ENCODE measurements around the gene C4A.
"Not testable (repeated sequence)": the region's sequence is repeated elsewhere in the genome, so short reads cannot be mapped to it uniquely, and the experiment has no call there.

C4A gene

DNA sequence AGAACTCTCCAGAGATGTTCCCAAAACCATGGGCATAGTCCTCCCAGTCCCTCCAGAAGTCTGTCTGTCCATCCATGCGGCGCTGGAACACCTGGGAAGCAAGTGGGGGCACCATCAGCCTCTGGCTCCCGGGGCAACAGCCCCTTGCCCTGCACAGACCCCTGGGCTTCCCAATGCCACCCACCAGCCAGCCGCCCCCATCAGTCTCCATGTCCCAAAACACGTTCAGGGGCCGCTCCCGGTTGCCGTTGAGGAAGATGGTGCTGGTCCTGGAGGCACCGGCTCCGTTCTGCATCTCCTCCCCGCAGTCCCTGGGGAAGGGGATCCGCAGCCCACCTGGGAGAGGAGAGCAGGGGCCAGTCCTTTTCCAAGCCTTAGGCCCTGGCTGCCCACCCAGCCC is 27.7 kb downstream of the C4A start:
- H3K27ac Mint-ChIP-seq; H3K9me3 Mint-ChIP-seq; H3K4me3 Mint-ChIP-seq; H3K27me3 Mint-ChIP-seq; intact Hi-C loops (cut with micrococcal nuclease); H3K4me1 Mint-ChIP-seq (ENCODE audit: low read depth); H3K36me3 Mint-ChIP-seq (ENCODE audit: low read depth): not testable (repeated sequence)

DNA sequence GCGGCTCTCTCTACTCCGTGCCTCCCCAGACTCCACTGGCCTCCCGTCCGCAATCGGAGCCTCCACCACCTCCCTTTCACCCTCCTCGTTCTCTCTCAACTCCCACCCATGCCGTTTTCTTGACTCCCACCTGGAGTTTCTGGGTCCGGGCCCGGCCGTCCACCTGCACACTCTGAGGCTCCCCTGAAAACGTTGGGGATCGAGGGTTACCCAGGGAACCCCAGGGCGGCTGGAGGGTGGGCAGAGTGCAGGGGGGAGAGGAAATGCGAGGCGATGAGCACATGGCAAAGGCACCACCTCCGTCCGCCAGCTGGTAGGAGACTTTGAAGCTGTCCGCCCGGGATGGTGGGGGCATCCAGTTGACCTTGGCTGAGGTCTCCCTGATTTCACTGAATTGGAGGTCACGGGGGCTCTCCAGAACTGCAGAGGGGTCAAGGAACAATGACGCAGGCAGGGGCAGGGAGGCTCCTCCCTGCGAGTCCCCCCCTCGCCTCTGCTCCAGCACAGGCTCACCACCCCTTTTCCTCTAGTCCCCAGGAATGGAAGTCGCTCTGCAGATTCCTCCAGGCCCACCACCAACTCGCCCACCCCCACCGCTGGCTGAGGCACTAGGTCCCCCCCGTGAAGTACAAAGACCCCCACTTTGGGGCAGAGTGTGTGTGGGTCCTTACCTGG is 29.1 kb downstream of the C4A start:
- H3K27ac Mint-ChIP-seq; H3K4me3 Mint-ChIP-seq; intact Hi-C loops (cut with micrococcal nuclease); H3K27me3 Mint-ChIP-seq; H3K9me3 Mint-ChIP-seq; H3K36me3 Mint-ChIP-seq (ENCODE audit: low read depth); H3K4me1 Mint-ChIP-seq (ENCODE audit: low read depth): not testable (repeated sequence)

GRCh38 chr6:32012941-32013617 is 31.2 kb downstream of the C4A start:
- H3K27me3 Mint-ChIP-seq; H3K9me3 Mint-ChIP-seq; H3K36me3 Mint-ChIP-seq (ENCODE audit: low read depth); intact Hi-C loops (cut with micrococcal nuclease); H3K4me1 Mint-ChIP-seq (ENCODE audit: low read depth); H3K4me3 Mint-ChIP-seq; H3K27ac Mint-ChIP-seq: not testable (repeated sequence)

GRCh38 chr6:32013738-32014137 is 31.9 kb downstream of the C4A start:
- H3K27me3 Mint-ChIP-seq; H3K4me1 Mint-ChIP-seq (ENCODE audit: low read depth); intact Hi-C loops (cut with micrococcal nuclease); H3K27ac Mint-ChIP-seq; H3K4me3 Mint-ChIP-seq; H3K9me3 Mint-ChIP-seq; H3K36me3 Mint-ChIP-seq (ENCODE audit: low read depth): not testable (repeated sequence)

- H3K4me1 Mint-ChIP-seq (ENCODE audit: low read depth); H3K4me3 Mint-ChIP-seq; intact Hi-C loops (cut with micrococcal nuclease); H3K36me3 Mint-ChIP-seq (ENCODE audit: low read depth); H3K27ac Mint-ChIP-seq; H3K9me3 Mint-ChIP-seq; H3K27me3 Mint-ChIP-seq: not testable (repeated sequence)
Measured at GRCh38 chr6:32014547-32014946, 32.7 kb downstream of the C4A start, which contains the start of gene C4B. TSS of gene C4B (plus strand) at chr6:32014795. CDS start at chr6:32014846, 51 bp downstream.

DNA sequence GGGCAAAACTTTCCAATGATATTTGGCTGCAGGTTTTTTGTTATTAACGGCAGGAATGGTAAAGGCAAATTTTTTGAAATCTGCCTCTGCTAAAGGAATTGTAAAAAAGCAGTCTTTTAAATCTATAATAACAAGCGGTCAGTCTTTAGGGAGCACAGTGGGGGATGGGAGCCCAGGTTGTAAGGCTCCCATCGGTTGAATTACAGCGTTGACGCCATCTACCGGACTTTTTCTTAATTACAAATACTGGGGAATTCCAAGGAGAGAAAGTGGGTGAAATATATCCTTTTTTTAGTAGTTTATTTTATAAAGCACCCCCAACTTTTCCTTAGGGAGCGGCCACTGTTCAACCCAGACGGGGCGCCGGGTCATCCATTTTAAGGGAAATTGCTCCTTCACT is 40.2 kb downstream of the C4A start:
- H3K27me3 Mint-ChIP-seq; H3K4me1 Mint-ChIP-seq (ENCODE audit: low read depth); H3K36me3 Mint-ChIP-seq (ENCODE audit: low read depth); H3K9me3 Mint-ChIP-seq; H3K27ac Mint-ChIP-seq; intact Hi-C loops (cut with micrococcal nuclease); H3K4me3 Mint-ChIP-seq: not testable (repeated sequence)

- H3K27ac Mint-ChIP-seq; H3K4me1 Mint-ChIP-seq (ENCODE audit: low read depth); H3K27me3 Mint-ChIP-seq; H3K36me3 Mint-ChIP-seq (ENCODE audit: low read depth); H3K9me3 Mint-ChIP-seq; H3K4me3 Mint-ChIP-seq; intact Hi-C loops (cut with micrococcal nuclease): not testable (repeated sequence)
Measured at GRCh38 chr6:32028631-32029030, 46.8 kb downstream of the C4A start.

DNA sequence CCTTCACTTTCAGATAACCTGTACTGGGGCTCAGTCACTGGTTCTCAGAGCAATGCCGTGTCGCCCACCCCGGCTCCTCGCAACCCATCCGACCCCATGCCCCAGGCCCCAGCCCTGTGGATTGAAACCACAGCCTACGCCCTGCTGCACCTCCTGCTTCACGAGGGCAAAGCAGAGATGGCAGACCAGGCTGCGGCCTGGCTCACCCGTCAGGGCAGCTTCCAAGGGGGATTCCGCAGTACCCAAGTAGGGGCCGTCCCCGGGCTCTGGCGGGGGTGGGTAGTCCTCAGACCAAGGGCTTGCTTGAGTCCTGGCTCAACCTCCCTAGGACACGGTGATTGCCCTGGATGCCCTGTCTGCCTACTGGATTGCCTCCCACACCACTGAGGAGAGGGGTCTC is 47.7 kb downstream of the C4A start:
- H3K36me3 Mint-ChIP-seq (ENCODE audit: low read depth); H3K4me1 Mint-ChIP-seq (ENCODE audit: low read depth); H3K27ac Mint-ChIP-seq; H3K4me3 Mint-ChIP-seq; intact Hi-C loops (cut with micrococcal nuclease); H3K9me3 Mint-ChIP-seq; H3K27me3 Mint-ChIP-seq: not testable (repeated sequence)

GRCh38 chr6:32035283-32036013 is 53.6 kb downstream of the C4A start:
- H3K9me3 Mint-ChIP-seq; H3K4me3 Mint-ChIP-seq; H3K4me1 Mint-ChIP-seq (ENCODE audit: low read depth); H3K27ac Mint-ChIP-seq; H3K27me3 Mint-ChIP-seq; intact Hi-C loops (cut with micrococcal nuclease); H3K36me3 Mint-ChIP-seq (ENCODE audit: low read depth): not testable (repeated sequence)

DNA sequence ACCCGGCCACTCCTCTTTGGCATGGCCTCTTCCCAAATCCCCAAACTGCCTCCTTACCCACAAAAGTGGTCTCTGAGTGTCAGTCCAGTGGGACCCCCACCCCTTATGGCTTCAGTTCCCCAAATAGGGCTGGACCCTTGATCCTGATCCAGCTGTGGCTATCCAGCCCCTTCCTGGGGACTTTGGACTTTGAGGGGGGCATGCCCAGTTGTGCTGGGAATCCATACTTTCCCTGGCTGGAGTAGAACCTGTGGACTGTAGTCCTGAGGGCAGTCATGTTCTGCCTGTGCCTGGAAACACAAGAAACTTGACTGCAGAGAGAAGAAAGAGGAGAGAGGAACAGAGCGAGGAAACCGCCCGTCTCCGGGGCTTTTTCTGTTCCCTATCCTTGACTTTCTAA is 55.3 kb downstream of the C4A start:
- H3K36me3 Mint-ChIP-seq (ENCODE audit: low read depth); H3K27ac Mint-ChIP-seq; H3K9me3 Mint-ChIP-seq; intact Hi-C loops (cut with micrococcal nuclease); H3K4me1 Mint-ChIP-seq (ENCODE audit: low read depth); H3K27me3 Mint-ChIP-seq; H3K4me3 Mint-ChIP-seq: not testable (repeated sequence)

GRCh38 chr6:32037598-32038524 is 56.0 kb downstream of the C4A start, which contains the start of gene CYP21A2:
TSS of gene CYP21A2 (plus strand) at chr6:32038415. CDS start at chr6:32038423, 8 bp downstream.
- H3K9me3 Mint-ChIP-seq; H3K4me3 Mint-ChIP-seq; H3K4me1 Mint-ChIP-seq (ENCODE audit: low read depth); intact Hi-C loops (cut with micrococcal nuclease); H3K27me3 Mint-ChIP-seq; H3K36me3 Mint-ChIP-seq (ENCODE audit: low read depth); H3K27ac Mint-ChIP-seq: not testable (repeated sequence)

GRCh38 chr6:32038878-32039277 is 57.0 kb downstream of the C4A start:
- H3K27me3 Mint-ChIP-seq; H3K4me3 Mint-ChIP-seq; H3K36me3 Mint-ChIP-seq (ENCODE audit: low read depth); H3K4me1 Mint-ChIP-seq (ENCODE audit: low read depth); H3K9me3 Mint-ChIP-seq; intact Hi-C loops (cut with micrococcal nuclease); H3K27ac Mint-ChIP-seq: not testable (repeated sequence)

- H3K4me1 Mint-ChIP-seq (ENCODE audit: low read depth); H3K9me3 Mint-ChIP-seq; H3K27me3 Mint-ChIP-seq; H3K36me3 Mint-ChIP-seq (ENCODE audit: low read depth); H3K4me3 Mint-ChIP-seq; intact Hi-C loops (cut with micrococcal nuclease); H3K27ac Mint-ChIP-seq: not testable (repeated sequence)
Measured at GRCh38 chr6:32039321-32040274, 57.7 kb downstream of the C4A start.
